Suprapubic skin (tissue), 4 donors: ENCODE results near the gene PTPRF.

Experiments used
- CTCF ChIP-seq, 2 donors: fragments of 200-600 bp in 1 of 2; fragments of 450-650 bp in 1 of 2; sonication (generic) in 1 of 2; IDR thresholded peaks; one replicate each; pipeline ENCODE4 v1.5.1; 2016 to 2019; ENCODE audit warnings: antibody characterized with exemption in 2 of 2, mild to moderate bottlenecking in 1 of 2, moderate library complexity in 1 of 2
- EP300 ChIP-seq: sonication (generic); formaldehyde crosslinking; IDR thresholded peaks from one replicate; pipeline ENCODE4 v1.6.1; 2017; ENCODE audit warnings: antibody characterized with exemption
- POLR2AphosphoS5 ChIP-seq, 3 donors: sonication (generic); formaldehyde crosslinking; IDR thresholded peaks; one replicate each; pipeline ENCODE4 v1.6.1; 2017; ENCODE audit warnings: antibody characterized with exemption in 3 of 3

DNA sequence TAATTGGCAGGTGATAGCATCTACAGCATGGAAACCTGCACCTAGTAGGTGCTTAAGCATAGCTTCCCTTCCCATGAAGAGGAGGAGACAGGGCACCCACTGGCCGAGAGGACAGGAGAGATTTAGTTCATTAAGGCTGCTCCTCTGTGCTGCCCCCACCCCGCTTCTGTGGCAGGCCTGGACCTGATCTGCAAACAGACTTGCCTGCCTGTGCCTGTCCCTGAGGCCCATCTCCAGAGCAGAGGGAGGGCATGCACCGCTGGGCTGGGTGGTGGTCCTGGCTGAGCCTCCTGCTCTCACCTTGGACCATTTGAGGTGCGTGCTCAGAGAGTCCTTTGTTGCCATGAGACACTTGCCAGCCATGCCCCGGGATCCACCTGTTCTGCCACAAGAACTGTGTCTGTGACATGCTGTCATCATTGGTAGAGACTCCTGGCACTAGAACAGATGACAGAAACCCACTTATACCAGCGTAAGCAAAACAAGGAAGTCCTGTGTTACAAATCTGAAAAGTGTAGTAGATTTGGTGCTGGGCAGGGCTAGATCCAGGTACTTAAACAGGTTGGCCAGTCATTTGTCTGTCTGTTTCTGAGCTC lies 55.6 kb downstream of the PTPRF start:
- TF ChIP-seq CTCF (IDR thresholded peaks at IDR 0.05) (no peak), POLR2AphosphoS5 (IDR thresholded peaks at IDR 0.05) (no peak), EP300 (no peak)
